ENCODE measurements around the gene INO80D. TPM values are rescaled to one million over a fixed set of nuclear protein-coding genes. Genes with fewer than 3 reads are reported as not detected.
A peak's percentile ranks its signal among the peaks of the same experiment; 100 is the strongest.

Gene INO80D
- total and polyA plus RNA-seq, 2 of the 13 experiments (the other 11 are each of a cell fraction or from before 2014, with no cell fraction given): 7.6 to 7.9 TPM

DNA sequence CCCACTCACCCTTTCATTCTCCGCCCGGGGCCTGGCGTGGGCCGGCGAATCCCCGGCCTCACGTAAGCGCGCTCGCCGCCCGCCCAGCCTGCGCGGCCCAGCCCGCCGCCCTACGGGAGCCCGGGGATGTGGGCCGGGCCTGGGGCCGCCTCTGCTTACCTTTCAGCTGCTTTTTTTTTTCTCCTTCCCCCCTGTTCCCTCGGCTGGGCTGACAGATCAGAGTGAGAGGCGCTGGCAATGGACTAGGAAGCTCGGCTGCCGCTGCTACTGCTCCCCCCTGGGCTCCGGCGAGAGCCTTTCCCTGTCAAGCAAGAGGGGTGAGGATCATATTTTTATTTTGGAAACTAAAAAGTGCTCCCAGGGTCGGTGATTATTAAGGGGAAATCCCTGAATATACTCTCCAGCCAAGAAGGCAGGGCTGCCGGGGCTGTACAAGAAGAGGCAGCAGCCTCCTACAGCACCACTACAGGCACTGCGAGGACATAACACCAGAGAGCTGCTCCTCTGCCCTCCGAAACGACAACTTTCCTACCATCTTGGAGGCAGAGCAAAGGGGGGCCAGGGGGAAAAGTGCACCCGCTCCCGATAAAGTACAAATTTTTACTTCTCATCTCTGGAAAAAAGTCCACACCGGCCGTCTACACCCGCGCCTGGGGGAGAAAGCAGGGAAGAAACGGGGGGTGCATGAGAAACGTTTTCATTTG is at the start of gene INO80D (continued):
- TF ChIP-seq RORA (CRISPR knock-in tag; IDR thresholded peaks at IDR 0.05) (no peak), TGIF2 (CRISPR knock-in tag; IDR thresholded peaks at IDR 0.05) (peak; percentile 34; the same call in 1 of the 2 replicates), MBNL3 (CRISPR knock-in tag; conservative IDR thresholded peaks at IDR 0.05) (no peak), ZFP62 (CRISPR knock-in tag; IDR thresholded peaks at IDR 0.05) (no peak), ZSCAN25 (CRISPR knock-in tag; IDR thresholded peaks at IDR 0.05) (0 out of 2 replicates have a peak, but pooled peaks have one; percentile 13), ZNF296 (CRISPR knock-in tag; conservative IDR thresholded peaks at IDR 0.05) (no peak), ONECUT2 (CRISPR knock-in tag; IDR thresholded peaks at IDR 0.05) (no peak), SETDB1 (CRISPR knock-in tag; IDR thresholded peaks at IDR 0.05; ENCODE audit: borderline replicate concordance) (no peak), POLR2AphosphoS5 (IDR thresholded peaks at IDR 0.05; ENCODE audit: low read depth, low read length) (peak; percentile 75), ZNF879 (CRISPR knock-in tag; IDR thresholded peaks at IDR 0.05) (peak; percentile 52; the same call in 1 of the 2 replicates), MIER3 (CRISPR knock-in tag; IDR thresholded peaks at IDR 0.05; ENCODE audit: borderline replicate concordance) (no peak), PAX8 (CRISPR knock-in tag; IDR thresholded peaks at IDR 0.05; ENCODE audit: borderline replicate concordance) (peak; percentile 59; the same call in 1 of the 2 replicates), SRSF9 (IDR thresholded peaks at IDR 0.05; ENCODE audit: borderline replicate concordance, insufficient read depth, low read depth, low read length, poor library complexity, severe bottlenecking) (no peak), CENPX (CRISPR knock-in tag; IDR thresholded peaks at IDR 0.05) (no peak), ZMAT3 (CRISPR knock-in tag; conservative IDR thresholded peaks at IDR 0.05) (peak; percentile 90), TBX2 (CRISPR knock-in tag; IDR thresholded peaks at IDR 0.05; ENCODE audit: borderline replicate concordance) (peak; percentile 62; the same call in 1 of the 2 replicates), ZNF605 (CRISPR knock-in tag; IDR thresholded peaks at IDR 0.05) (peak; percentile 93), ZFP1 (CRISPR knock-in tag; IDR thresholded peaks at IDR 0.05) (no peak), ZNF775 (CRISPR knock-in tag; IDR thresholded peaks at IDR 0.05; ENCODE audit: borderline replicate concordance) (no peak), MZF1 (CRISPR knock-in tag; IDR thresholded peaks at IDR 0.05; ENCODE audit: borderline replicate concordance) (no peak), ZNF782 (CRISPR knock-in tag; IDR thresholded peaks at IDR 0.05; ENCODE audit: borderline replicate concordance) (peak; percentile 58; the same call in 1 of the 2 replicates)
- TF ChIP-seq, protein P1, sequence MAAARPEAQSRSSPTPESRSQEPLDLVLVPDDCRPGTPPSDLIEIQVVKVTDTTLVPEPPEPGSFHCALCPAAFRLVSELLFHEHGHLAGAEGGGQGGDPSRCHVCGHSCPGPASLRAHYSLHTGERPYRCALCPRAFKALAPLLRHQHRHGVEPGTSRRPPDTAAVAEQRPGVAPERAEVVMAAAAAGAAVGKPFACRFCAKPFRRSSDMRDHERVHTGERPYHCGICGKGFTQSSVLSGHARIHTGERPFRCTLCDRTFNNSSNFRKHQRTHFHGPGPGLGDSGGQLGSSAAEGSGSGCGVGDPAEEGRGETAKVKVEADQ (CRISPR knock-in tag; IDR thresholded peaks at IDR 0.05; ENCODE audit: borderline replicate concordance): 0 out of 2 replicates have a peak, but pooled peaks have one; percentile 80
- TF ChIP-seq, protein P2, sequence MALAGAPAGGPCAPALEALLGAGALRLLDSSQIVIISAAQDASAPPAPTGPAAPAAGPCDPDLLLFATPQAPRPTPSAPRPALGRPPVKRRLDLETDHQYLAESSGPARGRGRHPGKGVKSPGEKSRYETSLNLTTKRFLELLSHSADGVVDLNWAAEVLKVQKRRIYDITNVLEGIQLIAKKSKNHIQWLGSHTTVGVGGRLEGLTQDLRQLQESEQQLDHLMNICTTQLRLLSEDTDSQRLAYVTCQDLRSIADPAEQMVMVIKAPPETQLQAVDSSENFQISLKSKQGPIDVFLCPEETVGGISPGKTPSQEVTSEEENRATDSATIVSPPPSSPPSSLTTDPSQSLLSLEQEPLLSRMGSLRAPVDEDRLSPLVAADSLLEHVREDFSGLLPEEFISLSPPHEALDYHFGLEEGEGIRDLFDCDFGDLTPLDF (CRISPR knock-in tag; IDR thresholded peaks at IDR 0.05): 0 out of 2 replicates have a peak, but pooled peaks have one; percentile 29
- TF ChIP-seq, protein P3, sequence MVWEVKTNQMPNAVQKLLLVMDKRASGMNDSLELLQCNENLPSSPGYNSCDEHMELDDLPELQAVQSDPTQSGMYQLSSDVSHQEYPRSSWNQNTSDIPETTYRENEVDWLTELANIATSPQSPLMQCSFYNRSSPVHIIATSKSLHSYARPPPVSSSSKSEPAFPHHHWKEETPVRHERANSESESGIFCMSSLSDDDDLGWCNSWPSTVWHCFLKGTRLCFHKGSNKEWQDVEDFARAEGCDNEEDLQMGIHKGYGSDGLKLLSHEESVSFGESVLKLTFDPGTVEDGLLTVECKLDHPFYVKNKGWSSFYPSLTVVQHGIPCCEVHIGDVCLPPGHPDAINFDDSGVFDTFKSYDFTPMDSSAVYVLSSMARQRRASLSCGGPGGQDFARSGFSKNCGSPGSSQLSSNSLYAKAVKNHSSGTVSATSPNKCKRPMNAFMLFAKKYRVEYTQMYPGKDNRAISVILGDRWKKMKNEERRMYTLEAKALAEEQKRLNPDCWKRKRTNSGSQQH (CRISPR knock-in tag; IDR thresholded peaks at IDR 0.05; ENCODE audit: low read depth): peak; percentile 73; the same call in 1 of the 2 replicates
- TF ChIP-seq, protein P4, sequence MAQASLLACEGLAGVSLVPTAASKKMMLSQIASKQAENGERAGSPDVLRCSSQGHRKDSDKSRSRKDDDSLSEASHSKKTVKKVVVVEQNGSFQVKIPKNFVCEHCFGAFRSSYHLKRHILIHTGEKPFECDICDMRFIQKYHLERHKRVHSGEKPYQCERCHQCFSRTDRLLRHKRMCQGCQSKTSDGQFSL (CRISPR knock-in tag; IDR thresholded peaks at IDR 0.05): peak; percentile 79
- TF ChIP-seq, protein P5, sequence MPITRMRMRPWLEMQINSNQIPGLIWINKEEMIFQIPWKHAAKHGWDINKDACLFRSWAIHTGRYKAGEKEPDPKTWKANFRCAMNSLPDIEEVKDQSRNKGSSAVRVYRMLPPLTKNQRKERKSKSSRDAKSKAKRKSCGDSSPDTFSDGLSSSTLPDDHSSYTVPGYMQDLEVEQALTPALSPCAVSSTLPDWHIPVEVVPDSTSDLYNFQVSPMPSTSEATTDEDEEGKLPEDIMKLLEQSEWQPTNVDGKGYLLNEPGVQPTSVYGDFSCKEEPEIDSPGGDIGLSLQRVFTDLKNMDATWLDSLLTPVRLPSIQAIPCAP (CRISPR knock-in tag; IDR thresholded peaks at IDR 0.05; ENCODE audit: low read depth): 0 out of 2 replicates have a peak, but pooled peaks have one; percentile 38

All from HepG2 (cell line).